Activated CD4-positive, alpha-beta T cell treated with anti-CD3 and anti-CD28 coated beads, Interleukin-10, Interleukin-2, amounts not matched to agents 100 ng/mL and 50 ng/mL, durations not matched to agents 16 hours and 8 hours (primary cell): ENCODE measurements around the gene DNALI1.

Experiments used
- DNase-seq: peaks from one replicate; pipeline ENCODE4 v3.0.0-alpha.2; 2020

DNALI1 gene

GRCh38 chr1:37605061-37605650 lies 48.4 kb downstream of the DNALI1 start:
- DNase-seq: no peak

DNA sequence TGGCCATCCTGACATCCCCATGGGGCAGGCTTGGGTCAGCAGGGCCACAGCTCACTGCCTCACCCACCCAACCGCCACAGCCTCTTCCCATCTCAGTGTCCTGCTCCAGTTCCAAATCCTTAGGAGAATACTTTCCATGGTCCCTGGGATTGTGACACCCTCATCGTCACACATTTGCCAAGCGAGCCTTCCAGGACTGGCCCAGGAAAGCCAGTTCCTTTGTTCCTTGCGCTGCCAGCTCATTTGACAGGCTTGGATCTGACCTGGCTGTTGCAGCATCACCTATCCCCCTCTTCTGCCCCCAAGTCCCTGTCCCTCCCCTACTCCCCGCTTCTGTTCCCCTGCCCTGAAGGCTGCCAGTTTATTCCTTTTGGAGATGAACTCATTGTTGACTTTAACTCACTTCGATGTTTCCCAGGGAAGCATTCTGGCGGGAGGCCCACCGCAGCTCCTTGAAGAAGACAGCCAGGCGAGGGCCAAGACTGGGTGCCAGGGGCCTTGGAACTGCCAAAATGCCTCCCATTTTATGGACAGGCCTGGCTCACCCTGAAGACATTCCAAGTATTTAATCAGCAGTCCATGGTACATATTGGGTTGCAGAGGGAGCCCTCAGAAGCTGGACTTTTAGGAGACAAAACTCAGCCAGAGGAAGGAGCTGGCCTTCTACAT lies 49.2 kb downstream of the DNALI1 start:
- no peak for DNase-seq

DNA sequence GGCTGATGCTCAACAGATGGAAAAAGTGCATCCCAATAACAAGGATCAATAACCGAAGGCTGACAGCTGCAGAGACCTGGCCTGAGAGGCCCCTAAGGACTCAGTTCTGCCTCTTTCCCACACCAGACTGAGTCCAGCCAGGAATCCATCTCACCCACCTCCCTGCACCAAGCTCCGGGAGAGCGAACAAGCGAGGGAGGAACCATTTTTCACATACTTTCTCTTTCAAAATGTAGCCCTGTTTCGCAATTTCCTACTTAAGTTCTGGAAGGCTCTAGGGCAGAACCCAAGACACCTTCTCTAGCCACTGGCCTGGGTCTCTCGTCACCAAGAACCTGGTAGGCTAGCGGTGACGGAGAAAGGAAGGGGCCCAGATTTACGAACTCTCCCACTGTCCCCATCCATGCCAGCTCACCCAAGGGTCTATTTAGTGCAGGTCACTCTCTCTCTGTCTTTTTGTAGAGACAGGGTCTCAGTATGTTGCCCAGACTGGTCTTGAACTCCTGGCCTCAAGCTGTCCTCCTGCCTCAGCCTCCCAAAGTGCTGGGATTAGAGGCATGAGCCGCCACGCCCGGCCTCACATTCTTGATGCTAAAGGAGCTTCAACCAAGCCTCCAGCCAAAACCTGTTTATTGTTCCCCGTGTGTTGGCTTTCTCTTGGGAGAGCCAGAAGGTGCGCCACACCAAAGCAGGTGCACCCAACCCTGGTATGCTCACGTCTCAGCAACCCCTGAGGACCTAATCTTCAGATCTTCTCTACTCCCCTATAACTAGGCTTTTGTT lies 49.9 kb downstream of the DNALI1 start:
- DNase-seq: no peak

DNA sequence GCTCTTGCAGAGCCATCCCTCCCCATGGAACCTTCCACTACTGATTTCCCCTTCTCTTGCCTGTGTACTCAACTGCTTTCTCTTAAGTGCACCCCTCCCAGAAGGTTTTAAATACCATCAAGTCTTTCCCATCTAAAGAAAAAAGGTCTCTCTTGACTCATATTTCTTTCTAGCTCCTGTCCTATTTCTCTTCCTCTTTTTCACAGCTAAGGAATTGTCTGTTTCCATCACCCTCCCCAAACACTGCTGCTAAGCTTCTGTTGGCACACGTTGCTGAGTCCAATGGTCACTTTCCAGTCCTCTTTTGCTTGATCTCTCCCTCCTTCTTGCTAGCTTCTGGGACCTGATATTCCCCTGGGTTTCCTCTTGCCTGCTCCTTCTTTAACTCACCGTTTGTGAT lies 52.3 kb downstream of the DNALI1 start:
- no peak for DNase-seq

DNA sequence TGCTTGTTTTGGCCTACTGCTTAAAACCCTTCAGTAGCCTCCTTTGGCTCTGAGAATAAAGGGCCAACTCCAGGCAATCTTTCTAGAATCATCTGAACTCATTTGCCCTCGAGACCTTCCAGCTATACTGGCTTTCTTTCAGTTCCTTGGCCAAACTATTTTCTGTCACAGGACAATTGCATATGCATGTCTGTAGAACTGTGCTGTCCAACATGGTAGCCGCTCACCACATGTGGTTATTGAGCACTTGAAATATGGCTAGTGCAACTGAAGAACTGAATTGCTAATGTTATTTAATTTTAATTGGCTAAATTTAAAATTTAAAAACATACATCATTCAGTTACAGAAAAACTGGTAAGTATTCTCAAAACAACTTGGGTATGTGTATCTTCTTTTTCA lies 53.3 kb downstream of the DNALI1 start:
- no peak for DNase-seq

GRCh38 chr1:37612186-37612585 lies 55.4 kb downstream of the DNALI1 start:
- no peak for DNase-seq

DNA sequence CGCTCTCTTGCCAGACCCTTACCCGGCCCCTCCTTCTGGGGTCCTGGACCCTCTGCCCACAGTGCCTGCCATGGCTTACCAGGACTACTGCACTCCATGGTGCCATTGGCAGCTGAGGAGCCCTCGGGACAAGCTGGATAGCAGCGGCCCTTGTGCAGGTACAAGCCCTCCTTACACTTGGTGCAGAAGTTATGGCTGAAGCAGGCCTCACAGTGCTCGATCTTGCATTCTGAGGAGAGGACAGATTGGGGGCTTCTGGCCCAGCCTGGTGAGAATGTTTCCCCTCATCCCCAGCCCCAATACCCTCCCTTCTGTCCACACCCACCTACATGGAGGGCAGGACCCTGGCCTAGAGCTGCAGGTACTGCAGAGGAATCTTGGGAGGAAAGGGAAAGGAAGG lies 57.4 kb downstream of the DNALI1 start:
- no peak for DNase-seq

DNA sequence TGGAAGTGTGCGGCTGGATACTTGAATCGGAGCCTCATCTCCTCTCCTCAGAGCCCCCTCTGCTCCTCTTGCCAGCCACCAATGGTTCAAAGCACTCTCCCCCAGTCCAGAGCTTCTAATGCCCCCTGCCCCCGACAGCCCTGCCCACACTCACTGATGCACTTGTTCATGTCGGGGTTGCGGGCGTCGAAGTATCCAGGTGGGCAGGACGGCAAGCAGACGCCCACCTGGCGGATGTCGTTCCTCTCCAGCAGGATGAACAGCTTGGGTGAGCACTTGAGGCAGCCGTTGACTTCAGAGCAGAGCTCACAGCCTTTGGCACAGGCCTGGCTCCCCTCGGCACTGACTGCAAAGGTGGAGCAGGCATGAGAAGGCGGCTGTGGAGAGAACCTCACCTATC lies 59.6 kb downstream of the DNALI1 start:
- DNase-seq: no peak
